SU-DHL-6 (cell line): Measurements from ENCODE around the gene EIF3B.

ENCODE experiments used
- H2AFZ ChIP-seq: fragments of 200-600 bp; sonication (generic); 2 replicates; pipeline ENCODE4 v1.6.1; 2014; ENCODE audit warnings: low read depth, mild to moderate bottlenecking, moderate library complexity, mixed read lengths, antibody characterized with exemption, low read length; ENCODE audit not compliant: severe bottlenecking
- H3F3A ChIP-seq: fragments of 200-600 bp; shearing (Covaris generic); 2 replicates; pipeline ENCODE4 v1.6.0; 2016; ENCODE audit warnings: antibody characterized with exemption, mild to moderate bottlenecking; ENCODE audit not compliant: insufficient read depth
- H3K27ac ChIP-seq: fragments of 200-600 bp; sonication (generic); 2 replicates; pipeline ENCODE4 v1.5.1; 2016; ENCODE audit warnings: low read depth, mild to moderate bottlenecking, low read length, moderate library complexity, mixed read lengths
- H3K27me3 ChIP-seq: fragments of 200-600 bp; sonication (generic), shearing (Covaris generic); 2 replicates; pipeline ENCODE4 v1.6.0; 2014; ENCODE audit warnings: mild to moderate bottlenecking, low read length
- H3K36me3 ChIP-seq: fragments of 200-600 bp; sonication (generic); 2 replicates; pipeline ENCODE4 v1.6.1; 2014; ENCODE audit warnings: mild to moderate bottlenecking, low read length, mixed read lengths
- H3K4me2 ChIP-seq: fragments of 300-600, 200-600 bp; shearing (Covaris generic), sonication (generic); 2 replicates; pipeline ENCODE4 v1.6.0; 2014; ENCODE audit warnings: low read length, low read depth, mild to moderate bottlenecking; ENCODE audit not compliant: poor library complexity, severe bottlenecking
- H3K4me3 ChIP-seq: fragments of 200-600 bp; sonication (generic); 2 replicates; pipeline ENCODE4 v1.5.1; 2014; ENCODE audit warnings: antibody characterized with exemption, low read length, mild to moderate bottlenecking, mixed read lengths; ENCODE audit not compliant: insufficient read depth, poor library complexity, severe bottlenecking
- H3K79me2 ChIP-seq: fragments of 200-600 bp; sonication (generic); 2 replicates; pipeline ENCODE4 v1.6.1; 2014; ENCODE audit warnings: mild to moderate bottlenecking, low read length, moderate library complexity; ENCODE audit not compliant: insufficient read depth
- H3K9ac ChIP-seq: fragments of 200-600 bp; sonication (generic); 2 replicates; pipeline ENCODE4 v1.7.0; 2014; ENCODE audit warnings: mild to moderate bottlenecking, low read length
- H3K9me2 ChIP-seq: fragments of 200-600 bp; sonication (generic); replicated peaks from 2 replicates; pipeline ENCODE4 v1.6.1; 2014; ENCODE audit warnings: low read length; ENCODE audit not compliant: insufficient read depth
- H3K9me3 ChIP-seq: fragments of 200-600 bp; sonication (generic); 2 replicates; pipeline ENCODE4 v1.6.1; 2014; ENCODE audit warnings: low read length, mixed read lengths; ENCODE audit not compliant: insufficient read depth
- H4K20me1 ChIP-seq: fragments of 200-600 bp; sonication (generic); 2 replicates; pipeline ENCODE4 v1.6.1; 2014; ENCODE audit warnings: low read depth, mild to moderate bottlenecking, antibody characterized with exemption, low read length, moderate library complexity, mixed read lengths
- CTCF ChIP-seq: fragments of 200-600 bp; sonication (generic); IDR thresholded peaks from one replicate; pipeline ENCODE4 v1.5.1; 2017; ENCODE audit warnings: antibody characterized with exemption, mild to moderate bottlenecking, low read length, moderate library complexity; ENCODE audit not compliant: insufficient read depth, poor library complexity, severe bottlenecking
- EZH2phosphoT487 ChIP-seq: fragments of 200-600 bp; sonication (generic), shearing (Covaris generic); conservative IDR thresholded peaks from 2 replicates; pipeline ENCODE4 v1.6.1; 2018; ENCODE audit warnings: mild to moderate bottlenecking, antibody characterized with exemption, low read length, moderate library complexity, mixed read lengths

The EIF3B gene

DNA sequence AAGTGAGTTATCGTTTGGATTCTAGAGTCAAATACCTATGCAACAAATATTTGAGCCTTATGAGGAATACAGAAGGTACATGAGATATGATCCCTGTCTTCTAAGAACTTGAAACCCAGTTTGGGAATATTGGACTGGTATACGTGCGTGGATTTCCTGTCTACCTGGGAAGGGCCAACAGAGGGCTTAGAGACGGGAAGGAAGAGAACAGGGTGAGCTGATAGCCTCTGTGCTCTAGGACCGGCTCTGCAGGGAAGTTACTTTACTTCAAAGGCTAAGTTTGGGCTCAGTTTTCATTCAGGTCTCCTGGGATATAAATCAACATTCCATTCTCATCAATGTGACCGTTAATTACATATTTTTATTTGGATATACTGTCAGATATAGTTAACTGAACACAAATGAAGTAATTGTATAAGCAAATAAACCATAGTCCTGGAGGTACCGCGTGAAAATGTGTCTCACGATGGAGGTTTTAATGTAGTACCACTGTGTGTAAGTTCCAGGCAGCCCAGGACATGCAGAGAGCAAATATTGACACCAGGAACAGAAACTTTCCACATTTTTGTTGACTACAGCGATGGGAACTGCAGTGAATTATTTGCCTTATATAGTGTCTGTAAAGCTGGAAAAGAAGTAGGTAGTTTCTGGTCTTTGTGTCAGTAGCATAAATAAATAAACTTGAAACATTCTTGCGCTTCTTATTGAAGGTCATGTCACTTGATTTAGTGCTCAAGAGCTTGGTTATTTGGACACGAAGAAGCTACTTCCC lies 57.4 kb downstream of the EIF3B start:
- Histone ChIP-seq H4K20me1 (no peaks in the 10 kb centered on the region), H2AFZ (no peak overlapping the region), H3K9me3 (no peaks in the 10 kb centered on the region), H3K27ac (no peak overlapping the region), H3K79me2 (no peaks in the 10 kb centered on the region), H3K9ac (no peak overlapping the region), H3K4me3 (no peak overlapping the region), H3K9me2 (no peaks in the 10 kb centered on the region), H3K36me3 (no peaks in the 10 kb centered on the region), H3K4me2 (no peak overlapping the region), H3F3A (no peaks in the 10 kb centered on the region), H3K27me3 (no peaks in the 10 kb centered on the region)
- TF ChIP-seq EZH2phosphoT487 (no peak), CTCF (no peak)

GRCh38 chr7:2412587-2413201 lies 58.1 kb downstream of the EIF3B start:
- Histone ChIP-seq H3K4me2 (no peak overlapping the region), H4K20me1 (no peaks in the 10 kb centered on the region)

DNA sequence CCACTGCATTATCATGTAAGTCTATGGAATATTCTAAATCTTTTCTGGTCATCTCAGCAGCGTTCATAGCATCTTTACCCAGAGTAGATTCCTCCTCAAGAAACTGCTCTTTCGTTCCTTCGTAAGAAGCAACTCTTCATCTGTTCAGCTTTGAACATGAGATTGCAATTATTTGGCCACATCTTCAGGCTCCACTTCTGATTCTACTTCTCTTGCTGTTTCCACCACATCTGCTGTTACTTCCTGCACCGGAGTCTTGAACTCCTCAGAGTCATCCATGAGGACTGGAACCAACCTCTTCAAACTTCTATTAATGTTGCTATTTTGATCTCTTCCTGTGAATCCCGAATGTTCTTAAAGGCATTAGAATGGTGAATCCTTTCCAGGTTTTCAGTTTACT lies 61.4 kb downstream of the EIF3B start:
- Histone ChIP-seq H3K4me2 (no peak overlapping the region), H3K79me2 (no peaks in the 10 kb centered on the region)

More at GRCh38 chr7:2412587-2413201, 58.1 kb downstream of the EIF3B start:
- Histone ChIP-seq H3F3A (no peaks in the 10 kb centered on the region), H3K36me3 (no peaks in the 10 kb centered on the region), H3K4me3 (no peak overlapping the region), H3K79me2 (no peaks in the 10 kb centered on the region), H3K27me3 (no peaks in the 10 kb centered on the region), H2AFZ (no peak overlapping the region), H3K9me2 (no peaks in the 10 kb centered on the region), H3K9ac (no peak overlapping the region), H3K27ac (no peak overlapping the region), H3K9me3 (no peaks in the 10 kb centered on the region)
- TF ChIP-seq CTCF = no peak
- no peak for TF ChIP-seq EZH2phosphoT487

More for the DNA sequence above, 61.4 kb downstream of the EIF3B start:
- no peaks in the 10 kb centered on the region for H3K27me3 ChIP-seq
- TF ChIP-seq CTCF = no peak
- no peak for TF ChIP-seq EZH2phosphoT487
- H3F3A ChIP-seq = no peaks in the 10 kb centered on the region
- no peak overlapping the region for H3K9ac ChIP-seq
- H3K9me3 ChIP-seq = no peaks in the 10 kb centered on the region
- no peak overlapping the region for H3K27ac ChIP-seq
- H3K9me2 ChIP-seq = no peaks in the 10 kb centered on the region
- no peak overlapping the region for H2AFZ ChIP-seq
- no peaks in the 10 kb centered on the region for H4K20me1 ChIP-seq
- no peaks in the 10 kb centered on the region for H3K36me3 ChIP-seq
- H3K4me3 ChIP-seq = no peak overlapping the region
